Smooth muscle cell (in vitro differentiated cells): ENCODE measurements around the gene ELN. TPM values are rescaled to one million over a fixed set of nuclear protein-coding genes. Genes with fewer than 3 reads are reported as not detected.
A peak's percentile ranks its signal among the peaks of the same experiment; 100 is the strongest.

Experiments used
- DNase-seq: peaks from one replicate; lab custom pipeline; 2025; ENCODE audit not compliant: unreplicated experiment; lab: John Stamatoyannopoulos, UW
- H2AFZ ChIP-seq: fragments of 200-600 bp; sonication (generic); 2 replicates; pipeline ENCODE4 v1.6.0; 2016; ENCODE audit warnings: antibody characterized with exemption, low read depth, mild to moderate bottlenecking
- H3F3A ChIP-seq: fragments of 200-600 bp; sonication (generic); 2 replicates; pipeline ENCODE4 v1.6.0; 2017; ENCODE audit warnings: antibody characterized with exemption, low read depth
- H3K27ac ChIP-seq: fragments of 200-600 bp; sonication (generic); 2 replicates; pipeline ENCODE4 v1.5.1; 2016; ENCODE audit warnings: low read depth, mild to moderate bottlenecking
- H3K27me3 ChIP-seq: fragments of 200-600 bp; sonication (generic); 2 replicates; pipeline ENCODE4 v1.6.1; 2016; ENCODE audit warnings: low read depth, mild to moderate bottlenecking
- H3K36me3 ChIP-seq: fragments of 200-600 bp; sonication (generic); 2 replicates; pipeline ENCODE4 v1.5.1; 2016; ENCODE audit warnings: low read depth
- H3K4me1 ChIP-seq: fragments of 200-600 bp; sonication (generic); 2 replicates; pipeline ENCODE4 v1.5.1; 2016; ENCODE audit warnings: low read depth
- H3K4me2 ChIP-seq: fragments of 200-600 bp; sonication (generic); 2 replicates; pipeline ENCODE4 v1.6.0; 2016; ENCODE audit warnings: mild to moderate bottlenecking
- H3K4me3 ChIP-seq: fragments of 200-600 bp; sonication (generic); 2 replicates; pipeline ENCODE4 v1.5.1; 2016; ENCODE audit warnings: mild to moderate bottlenecking
- H3K79me2 ChIP-seq: fragments of 200-600 bp; sonication (generic); 2 replicates; pipeline ENCODE4 v1.6.0; 2016; ENCODE audit warnings: low read depth, mild to moderate bottlenecking
- H3K9ac ChIP-seq: fragments of 200-600 bp; sonication (generic); 2 replicates; pipeline ENCODE4 v1.6.0; 2016; ENCODE audit warnings: low read depth
- H3K9me3 ChIP-seq: fragments of 200-600 bp; sonication (generic); replicated peaks from 2 replicates; pipeline ENCODE4 v1.5.1; 2016; ENCODE audit warnings: low read depth
- H4K20me1 ChIP-seq: fragments of 200-600 bp; sonication (generic); 2 replicates; pipeline ENCODE4 v1.6.0; 2016; ENCODE audit warnings: low read depth
- WGBS: methylation state at CpG from one replicate; pipeline ENCODE4 v1.1.7; 2016; ENCODE audit warnings: low lambda C conversion rate; 5-methylcytosine and 5-hydroxymethylcytosine counted together
- polyA plus RNA-seq: library from polyadenylated mRNA; unstranded; fragments of >200 nt; fragmentation: Nextera tagmentation; extraction: Ambion mirVana; gene quantifications from 2 replicates; pipeline ENCODE4 v1.2.1, GENCODE V29; 2016
- total RNA-seq: library from RNA; depleted of rRNA; stranded (reverse); fragments of >200 nt; gene quantifications from 2 replicates; pipeline ENCODE4 v1.2.3, GENCODE V29; 2014
- TF ChIP-seq, protein P1 (sequence below): fragments of 200-600 bp; sonication (generic); IDR thresholded peaks from 2 replicates; pipeline ENCODE4 v1.5.1; 2017; ENCODE audit warnings: borderline replicate concordance, mild to moderate bottlenecking, antibody characterized with exemption; ENCODE audit not compliant: insufficient read depth, poor library complexity, severe bottlenecking

ELN gene
- total and polyA plus RNA-seq, 2 experiments from 2014 or later, result 0.13 TPM; not detected in 1

DNA sequence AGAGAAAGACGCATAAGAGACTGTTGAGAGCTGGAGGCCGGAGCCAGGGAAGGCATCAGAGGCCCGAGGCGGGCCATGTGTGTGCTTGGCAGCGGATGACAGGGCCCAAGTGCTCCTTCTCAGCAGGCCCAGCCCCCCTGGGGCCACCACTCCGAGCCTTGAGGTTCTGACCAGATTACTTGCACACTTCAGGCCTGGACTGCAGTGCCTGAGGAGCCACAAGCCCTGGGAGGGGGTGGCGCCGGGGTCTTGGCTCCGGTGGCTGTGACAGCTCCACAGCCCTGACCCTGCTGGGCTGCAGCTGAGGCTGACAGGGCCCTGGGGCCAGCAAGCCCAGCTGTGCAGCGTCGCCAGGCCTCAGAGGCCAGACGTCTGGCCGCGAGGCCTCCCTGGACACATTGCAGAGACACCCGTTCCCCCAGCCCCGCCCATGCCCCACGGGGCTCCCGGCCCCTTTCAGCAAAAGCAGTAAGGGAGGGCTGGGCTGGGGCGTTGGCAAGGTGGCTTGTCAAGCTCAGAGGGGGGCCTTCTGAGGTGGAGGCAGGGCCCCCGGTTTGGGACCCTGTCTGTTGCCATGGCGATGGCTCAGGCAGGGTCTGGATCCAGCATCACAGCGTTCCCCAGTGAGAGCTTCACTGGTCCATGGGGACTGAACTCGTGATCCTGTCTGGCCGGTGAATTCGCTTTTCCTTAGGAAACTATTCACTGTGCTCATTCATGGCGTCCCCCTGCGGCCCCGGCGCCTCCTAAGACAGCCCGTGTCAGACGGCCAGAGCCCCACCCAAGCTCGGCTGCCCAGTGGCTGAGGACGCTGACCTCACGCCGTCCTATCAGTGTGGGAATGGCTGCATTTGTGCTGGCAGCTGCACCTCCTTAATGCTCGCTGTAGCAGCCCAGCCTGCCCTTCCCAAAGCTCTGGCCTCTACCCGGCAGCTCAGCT, 5.7 kb downstream of the ELN start:
- WGBS, result 54% methylated on average over 26 of the region's 37 CpGs
- no peaks in the 10 kb centered on the region for H3K9me3 ChIP-seq
- H2AFZ ChIP-seq, result no peak overlapping the region
- no peaks in the 10 kb centered on the region for H3K79me2 ChIP-seq
- no peak overlapping the region for H3K27ac ChIP-seq
- H3K9ac ChIP-seq, result no peak overlapping the region
- H3K4me1 ChIP-seq, result peaks cover 4% of the 10 kb centered on the region
- peak overlapping the region; percentile 22 for H3K4me2 ChIP-seq
- no peaks in the 10 kb centered on the region for H4K20me1 ChIP-seq
- H3K36me3 ChIP-seq, result no peaks in the 10 kb centered on the region
- no peaks in the 10 kb centered on the region for H3K27me3 ChIP-seq
- DNase-seq, result no peak
- no peaks in the 10 kb centered on the region for H3F3A ChIP-seq
- no peak overlapping the region for H3K4me3 ChIP-seq
- TF ChIP-seq, protein P1, sequence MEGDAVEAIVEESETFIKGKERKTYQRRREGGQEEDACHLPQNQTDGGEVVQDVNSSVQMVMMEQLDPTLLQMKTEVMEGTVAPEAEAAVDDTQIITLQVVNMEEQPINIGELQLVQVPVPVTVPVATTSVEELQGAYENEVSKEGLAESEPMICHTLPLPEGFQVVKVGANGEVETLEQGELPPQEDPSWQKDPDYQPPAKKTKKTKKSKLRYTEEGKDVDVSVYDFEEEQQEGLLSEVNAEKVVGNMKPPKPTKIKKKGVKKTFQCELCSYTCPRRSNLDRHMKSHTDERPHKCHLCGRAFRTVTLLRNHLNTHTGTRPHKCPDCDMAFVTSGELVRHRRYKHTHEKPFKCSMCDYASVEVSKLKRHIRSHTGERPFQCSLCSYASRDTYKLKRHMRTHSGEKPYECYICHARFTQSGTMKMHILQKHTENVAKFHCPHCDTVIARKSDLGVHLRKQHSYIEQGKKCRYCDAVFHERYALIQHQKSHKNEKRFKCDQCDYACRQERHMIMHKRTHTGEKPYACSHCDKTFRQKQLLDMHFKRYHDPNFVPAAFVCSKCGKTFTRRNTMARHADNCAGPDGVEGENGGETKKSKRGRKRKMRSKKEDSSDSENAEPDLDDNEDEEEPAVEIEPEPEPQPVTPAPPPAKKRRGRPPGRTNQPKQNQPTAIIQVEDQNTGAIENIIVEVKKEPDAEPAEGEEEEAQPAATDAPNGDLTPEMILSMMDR, result no peak

DNA sequence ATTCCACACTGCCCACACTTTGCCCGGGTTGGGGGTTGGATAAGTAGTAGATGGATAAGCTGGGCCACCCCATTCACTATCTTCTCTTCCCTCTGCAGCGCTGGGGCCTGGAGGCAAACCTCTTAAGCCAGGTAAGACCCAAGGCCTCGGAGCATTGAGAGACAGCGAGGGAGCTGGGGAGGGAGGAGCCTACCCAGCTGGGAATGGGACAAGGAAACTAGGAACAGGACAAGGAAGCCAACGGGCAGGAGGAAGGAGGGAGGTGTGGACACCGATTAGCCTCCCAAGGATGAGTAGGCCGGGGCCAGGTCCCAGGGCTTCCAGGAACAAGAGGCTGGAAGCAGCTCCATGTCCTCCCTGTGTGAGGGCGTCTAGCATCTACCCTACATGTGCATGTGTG, 9.6 kb downstream of the ELN start:
- 93% methylated on average over 8 of the region's 8 CpGs for WGBS
- no peak for DNase-seq
- H3K36me3 ChIP-seq, result no peaks in the 10 kb centered on the region
- no peaks in the 10 kb centered on the region for H3K27me3 ChIP-seq
- H3K9ac ChIP-seq, result no peak overlapping the region
- H3F3A ChIP-seq, result no peaks in the 10 kb centered on the region
- no peaks in the 10 kb centered on the region for H3K9me3 ChIP-seq
- H3K4me3 ChIP-seq, result no peak overlapping the region
- H3K79me2 ChIP-seq, result no peaks in the 10 kb centered on the region
- no peak overlapping the region for H3K4me2 ChIP-seq
- H3K27ac ChIP-seq, result no peak overlapping the region
- TF ChIP-seq, protein P1, result no peak
- peaks cover 4% of the 10 kb centered on the region for H3K4me1 ChIP-seq
- H4K20me1 ChIP-seq, result no peaks in the 10 kb centered on the region
- no peak overlapping the region for H2AFZ ChIP-seq

DNA sequence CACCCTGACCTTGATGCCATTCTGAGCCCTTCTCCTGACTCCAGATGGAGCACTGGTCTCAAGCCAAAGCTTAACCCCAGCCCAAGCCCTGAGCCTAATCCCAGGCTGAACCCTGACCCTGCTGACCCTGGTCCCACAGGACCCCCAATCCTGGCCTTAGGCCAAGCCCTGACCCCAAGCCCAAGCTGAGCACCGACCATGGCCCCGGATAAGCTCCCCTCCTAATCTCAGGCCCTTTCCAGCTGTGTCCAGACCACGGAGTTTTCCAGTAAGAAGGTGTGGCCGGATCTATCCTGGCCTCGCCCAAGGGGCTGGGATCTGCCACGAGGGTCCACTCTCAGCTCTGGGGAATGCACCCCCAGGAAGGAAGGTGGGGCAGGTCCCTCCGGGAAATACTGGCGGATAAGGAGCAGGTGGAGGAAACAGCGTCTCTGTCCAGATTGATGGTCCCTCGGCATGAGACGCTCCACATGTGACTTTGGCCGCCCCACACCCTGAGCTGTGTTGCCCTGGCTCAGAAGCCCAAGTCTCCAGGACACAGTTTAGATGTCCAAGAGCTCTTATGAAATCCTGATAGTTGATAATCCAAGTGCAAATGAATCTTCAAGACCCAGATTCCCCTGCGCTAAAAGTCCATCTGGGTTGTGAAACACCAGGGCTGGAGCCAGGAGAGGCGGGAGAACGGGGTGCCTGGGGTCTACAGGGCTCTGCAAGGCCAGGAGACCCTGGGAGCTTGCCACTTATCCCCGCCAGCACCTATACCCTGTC, 10.4 kb downstream of the ELN start:
- H3K36me3 ChIP-seq, result no peaks in the 10 kb centered on the region

More for the DNA sequence above, 10.4 kb downstream of the ELN start:
- Histone ChIP-seq H4K20me1 (no peaks in the 10 kb centered on the region), H3K27ac (no peak overlapping the region), H3K9ac (no peak overlapping the region), H3K4me3 (no peak overlapping the region), H3K4me1 (peaks cover 9% of the 10 kb centered on the region), H3K27me3 (no peaks in the 10 kb centered on the region), H2AFZ (no peak overlapping the region), H3F3A (no peaks in the 10 kb centered on the region), H3K79me2 (no peaks in the 10 kb centered on the region), H3K4me2 (no peak overlapping the region), H3K9me3 (no peaks in the 10 kb centered on the region)
- 92% methylated on average over 16 of the region's 16 CpGs for WGBS
- TF ChIP-seq, protein P1, result no peak
- DNase-seq, result no peak
